Measurements from ENCODE around the gene SCAF1.

The SCAF1 gene

DNA sequence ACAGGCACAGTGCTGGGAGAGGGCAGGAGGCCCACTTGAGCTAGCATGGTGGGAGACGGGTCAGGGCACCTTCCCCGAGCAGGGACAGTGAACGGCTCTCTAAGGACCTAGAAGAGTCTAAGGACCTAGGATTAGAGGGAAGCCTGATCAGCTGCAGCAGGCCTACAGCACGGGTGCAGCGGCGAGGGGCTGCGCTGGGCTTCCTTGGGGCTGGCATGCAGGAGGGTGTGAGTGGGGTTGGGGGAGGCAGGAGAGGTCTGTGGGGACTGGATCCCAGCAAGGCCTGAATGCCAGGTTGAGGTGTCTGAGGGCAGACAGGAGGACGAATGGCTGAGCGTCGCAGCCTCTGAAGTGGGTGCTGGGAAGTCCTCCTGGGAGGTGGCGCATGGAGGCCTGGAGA, 3.6 kb downstream of the SCAF1 start:
- DNase-seq = no peak

DNA sequence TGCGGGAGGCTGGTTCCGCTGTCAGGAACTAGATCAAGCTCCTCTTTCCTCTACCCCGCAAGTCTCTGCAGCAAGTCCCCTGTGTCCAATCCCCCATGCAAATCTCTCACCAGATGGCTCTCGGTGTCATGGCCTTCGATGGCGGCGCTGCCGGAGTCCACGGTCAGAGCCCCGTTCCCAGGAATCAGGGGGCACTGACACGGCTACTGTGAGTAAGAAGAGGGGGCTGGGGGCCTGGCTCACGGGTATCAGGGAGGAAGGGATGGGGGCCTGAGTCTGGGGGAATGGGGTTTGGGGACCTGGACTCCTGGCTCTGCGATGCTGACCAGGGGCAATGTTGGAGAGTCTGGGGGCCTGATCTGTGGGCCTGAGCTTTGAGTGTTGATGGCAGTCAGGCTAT, 4.0 kb downstream of the SCAF1 start:
- no peak for DNase-seq

DNA sequence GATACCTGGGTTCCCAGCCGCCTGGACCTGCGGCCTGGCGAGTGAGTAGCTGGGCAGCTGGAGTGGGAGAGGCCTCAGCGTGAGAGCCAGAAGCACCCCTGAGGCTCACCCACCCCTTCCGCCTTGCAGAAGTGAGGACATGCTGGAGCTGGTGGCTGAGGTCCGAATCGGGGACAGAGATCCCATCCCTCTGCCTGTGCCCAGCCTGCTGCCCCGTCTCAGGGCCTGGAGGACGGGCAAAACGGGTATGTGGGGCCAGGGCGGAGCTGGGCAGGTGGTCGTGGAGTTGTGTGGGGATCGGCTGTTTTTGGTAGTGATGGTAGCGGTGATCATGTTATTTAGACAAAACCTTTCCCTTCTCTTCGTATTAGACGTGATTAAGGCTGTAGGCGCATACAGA, 4.6 kb downstream of the SCAF1 start:
- no peak for DNase-seq

DNA sequence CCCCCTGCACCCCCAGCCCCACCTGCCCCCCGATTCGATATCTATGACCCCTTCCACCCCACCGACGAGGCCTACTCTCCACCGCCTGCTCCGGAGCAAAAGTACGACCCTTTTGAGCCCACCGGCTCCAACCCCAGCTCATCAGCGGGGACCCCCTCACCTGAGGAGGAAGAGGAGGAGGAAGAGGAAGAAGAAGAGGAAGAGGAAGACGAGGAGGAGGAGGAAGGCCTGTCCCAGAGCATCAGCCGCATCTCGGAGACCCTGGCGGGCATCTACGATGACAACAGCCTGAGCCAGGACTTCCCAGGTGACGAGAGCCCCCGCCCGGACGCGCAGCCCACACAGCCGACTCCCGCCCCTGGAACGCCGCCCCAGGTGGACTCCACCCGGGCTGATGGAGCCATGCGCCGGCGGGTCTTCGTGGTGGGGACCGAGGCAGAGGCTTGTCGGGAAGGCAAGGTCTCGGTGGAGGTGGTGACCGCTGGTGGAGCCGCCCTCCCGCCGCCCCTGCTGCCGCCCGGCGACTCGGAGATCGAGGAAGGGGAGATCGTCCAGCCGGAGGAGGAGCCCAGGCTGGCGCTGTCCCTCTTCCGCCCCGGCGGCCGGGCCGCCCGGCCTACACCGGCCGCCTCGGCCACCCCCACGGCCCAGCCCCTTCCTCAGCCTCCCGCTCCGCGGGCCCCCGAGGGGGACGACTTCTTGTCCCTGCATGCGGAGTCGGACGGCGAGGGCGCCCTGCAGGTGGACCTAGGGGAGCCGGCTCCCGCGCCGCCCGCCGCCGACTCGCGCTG, 9.2 kb downstream of the SCAF1 start:
- no peak for DNase-seq

DNA sequence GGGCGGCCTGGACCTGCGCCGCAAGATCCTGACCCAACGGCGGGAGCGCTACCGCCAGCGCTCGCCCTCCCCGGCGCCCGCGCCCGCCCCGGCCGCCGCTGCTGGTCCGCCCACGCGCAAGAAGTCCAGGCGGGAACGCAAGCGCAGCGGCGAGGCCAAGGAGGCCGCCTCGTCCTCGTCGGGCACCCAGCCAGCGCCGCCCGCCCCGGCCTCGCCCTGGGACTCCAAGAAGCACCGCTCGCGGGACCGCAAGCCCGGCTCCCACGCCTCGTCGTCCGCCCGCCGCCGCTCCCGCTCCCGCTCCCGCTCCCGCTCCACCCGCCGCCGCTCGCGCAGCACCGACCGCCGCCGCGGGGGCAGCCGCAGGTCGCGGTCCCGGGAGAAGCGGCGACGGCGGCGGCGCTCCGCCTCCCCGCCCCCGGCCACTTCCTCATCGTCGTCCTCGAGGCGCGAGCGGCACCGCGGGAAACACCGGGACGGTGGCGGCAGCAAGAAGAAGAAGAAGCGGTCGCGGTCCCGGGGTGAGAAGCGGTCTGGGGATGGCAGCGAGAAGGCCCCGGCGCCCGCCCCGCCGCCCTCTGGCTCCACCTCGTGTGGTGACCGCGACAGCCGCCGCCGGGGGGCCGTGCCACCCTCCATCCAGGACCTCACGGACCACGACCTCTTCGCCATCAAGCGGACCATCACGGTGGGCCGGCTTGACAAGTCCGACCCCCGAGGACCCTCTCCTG, 10.0 kb downstream of the SCAF1 start:
- DNase-seq = no peak

DNA sequence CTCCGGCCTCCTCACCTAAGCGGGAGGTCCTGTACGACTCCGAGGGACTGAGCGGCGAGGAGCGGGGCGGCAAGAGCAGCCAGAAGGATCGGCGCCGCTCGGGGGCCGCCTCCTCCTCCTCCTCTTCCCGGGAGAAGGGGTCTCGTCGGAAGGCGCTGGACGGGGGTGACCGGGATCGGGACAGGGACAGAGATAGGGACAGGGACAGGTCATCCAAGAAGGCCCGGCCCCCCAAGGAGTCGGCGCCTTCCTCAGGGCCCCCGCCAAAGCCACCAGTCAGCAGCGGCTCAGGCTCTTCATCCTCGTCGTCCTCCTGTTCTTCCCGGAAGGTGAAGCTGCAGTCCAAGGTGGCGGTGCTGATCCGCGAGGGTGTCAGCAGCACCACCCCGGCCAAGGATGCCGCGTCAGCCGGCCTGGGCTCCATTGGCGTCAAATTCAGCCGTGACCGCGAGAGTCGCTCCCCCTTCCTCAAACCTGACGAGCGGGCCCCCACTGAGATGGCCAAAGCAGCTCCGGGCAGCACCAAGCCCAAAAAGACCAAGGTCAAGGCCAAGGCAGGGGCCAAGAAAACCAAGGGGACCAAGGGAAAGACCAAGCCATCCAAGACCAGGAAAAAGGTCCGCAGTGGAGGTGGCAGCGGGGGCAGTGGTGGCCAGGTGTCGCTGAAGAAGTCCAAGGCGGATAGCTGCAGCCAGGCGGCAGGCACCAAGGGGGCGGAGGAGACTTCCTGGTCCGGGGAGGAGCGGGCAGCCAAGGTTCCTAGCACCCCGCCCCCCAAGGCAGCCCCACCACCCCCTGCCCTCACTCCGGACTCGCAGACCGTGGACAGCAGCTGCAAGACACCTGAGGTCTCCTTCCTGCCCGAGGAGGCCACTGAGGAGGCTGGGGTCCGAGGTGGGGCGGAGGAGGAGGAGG, 10.8 kb downstream of the SCAF1 start:
- no peak for DNase-seq

DNA sequence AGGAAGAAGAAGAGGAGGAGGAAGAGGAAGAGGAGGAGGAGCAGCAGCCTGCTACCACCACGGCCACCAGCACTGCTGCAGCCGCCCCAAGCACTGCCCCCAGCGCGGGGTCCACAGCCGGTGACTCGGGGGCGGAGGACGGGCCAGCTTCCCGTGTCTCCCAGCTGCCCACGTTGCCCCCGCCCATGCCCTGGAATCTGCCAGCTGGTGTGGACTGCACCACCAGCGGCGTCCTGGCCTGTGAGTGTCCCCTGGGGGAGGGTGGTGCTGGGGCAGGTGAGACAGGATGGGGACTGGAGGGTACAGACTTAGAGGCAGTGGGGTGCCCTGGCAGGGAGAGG, 11.4 kb downstream of the SCAF1 start:
- no peak for DNase-seq

DNA sequence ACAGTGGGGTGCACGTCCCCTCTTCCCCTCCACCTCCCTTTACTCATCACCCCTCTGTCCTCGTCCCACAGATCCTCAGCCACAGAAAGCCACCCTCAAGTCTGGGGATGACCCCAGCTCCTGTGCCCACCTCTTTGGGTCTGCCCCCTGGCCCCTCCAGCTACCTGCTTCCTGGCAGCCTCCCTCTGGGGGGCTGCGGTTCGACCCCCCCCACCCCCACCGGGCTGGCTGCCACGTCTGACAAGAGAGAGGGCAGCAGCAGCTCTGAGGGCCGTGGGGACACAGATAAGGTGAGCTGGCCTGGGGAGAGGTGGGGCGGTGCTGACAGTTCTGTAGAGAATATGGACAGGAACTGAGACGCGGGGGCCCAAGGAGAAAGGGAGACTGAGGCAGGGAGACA, 12.6 kb downstream of the SCAF1 start:
- DNase-seq = no peak

DNA sequence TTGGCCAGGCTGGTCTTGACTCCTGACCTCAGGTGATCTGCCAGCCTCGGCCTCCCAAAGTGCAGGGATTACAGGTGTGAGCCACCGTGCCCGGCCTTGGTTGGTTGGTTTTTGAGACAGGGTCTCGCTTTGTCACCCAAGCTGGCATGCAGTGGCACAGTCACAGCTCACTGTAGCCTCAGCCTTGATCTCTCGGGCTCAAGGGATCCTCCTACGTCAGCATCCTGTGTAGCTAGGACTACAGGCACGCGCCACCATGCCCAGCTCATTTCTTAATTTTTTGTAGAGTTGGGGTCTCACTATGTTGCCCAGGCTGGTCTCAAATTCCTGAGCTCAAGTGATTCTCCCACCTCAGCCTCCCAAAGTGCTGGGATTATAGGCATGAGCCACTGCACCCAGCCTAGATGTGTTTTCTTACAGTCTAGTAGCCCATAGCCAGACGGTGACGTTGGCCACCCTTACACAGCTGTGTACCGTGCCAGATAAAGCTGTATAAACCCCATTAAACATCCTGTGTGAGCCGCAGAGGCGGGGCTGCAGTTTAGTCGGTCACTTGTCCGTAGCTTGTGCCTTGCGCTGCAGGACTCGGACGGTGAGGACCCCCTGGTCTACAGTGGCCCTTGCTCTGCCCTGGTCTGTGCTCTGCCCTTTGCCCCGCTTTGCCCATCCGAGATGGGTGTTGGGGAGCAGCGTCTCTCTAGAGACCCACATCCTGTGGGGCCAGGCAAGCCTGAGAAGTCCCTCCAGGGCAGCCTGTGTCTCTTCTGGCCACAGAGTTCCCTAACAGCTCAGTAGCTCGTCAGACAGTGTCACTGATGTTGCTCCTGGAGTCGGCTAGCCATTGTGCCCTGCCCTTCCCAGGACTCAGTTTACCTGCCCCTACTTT, 13.8 kb downstream of the SCAF1 start:
- no peak for DNase-seq

DNA sequence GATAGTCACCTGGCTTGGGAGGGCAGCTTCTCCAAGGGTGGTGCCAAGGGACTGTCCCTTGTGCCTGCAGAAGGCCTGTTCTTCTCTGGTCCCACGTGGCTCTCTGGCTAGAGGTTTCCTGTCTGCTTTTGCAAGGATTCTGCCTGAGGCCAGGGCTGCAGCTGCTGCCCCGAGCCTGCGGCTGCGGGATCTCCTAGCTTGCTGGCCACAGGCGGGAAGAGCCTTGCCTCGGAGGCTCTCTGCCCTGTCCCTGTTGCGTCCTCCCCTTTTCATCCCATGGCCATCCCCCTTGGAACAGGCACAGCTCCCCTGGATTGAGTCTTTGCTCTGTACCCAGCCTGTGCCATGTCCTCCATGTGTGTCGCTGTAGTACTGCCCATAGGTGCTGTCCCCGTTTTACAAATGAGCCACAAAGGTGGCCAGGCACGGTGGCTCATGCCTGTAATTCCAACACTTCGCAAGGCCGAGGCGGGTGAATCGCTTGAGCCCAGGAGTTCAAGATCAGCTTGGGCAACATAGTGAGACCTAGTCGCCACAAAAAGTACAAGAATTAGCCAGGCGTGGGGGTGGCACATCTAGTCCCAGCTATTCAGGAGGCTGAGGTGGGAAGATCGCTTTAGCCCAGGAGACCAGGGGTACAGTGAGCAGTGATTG, 14.6 kb downstream of the SCAF1 start:
- DNase-seq = no peak

DNA sequence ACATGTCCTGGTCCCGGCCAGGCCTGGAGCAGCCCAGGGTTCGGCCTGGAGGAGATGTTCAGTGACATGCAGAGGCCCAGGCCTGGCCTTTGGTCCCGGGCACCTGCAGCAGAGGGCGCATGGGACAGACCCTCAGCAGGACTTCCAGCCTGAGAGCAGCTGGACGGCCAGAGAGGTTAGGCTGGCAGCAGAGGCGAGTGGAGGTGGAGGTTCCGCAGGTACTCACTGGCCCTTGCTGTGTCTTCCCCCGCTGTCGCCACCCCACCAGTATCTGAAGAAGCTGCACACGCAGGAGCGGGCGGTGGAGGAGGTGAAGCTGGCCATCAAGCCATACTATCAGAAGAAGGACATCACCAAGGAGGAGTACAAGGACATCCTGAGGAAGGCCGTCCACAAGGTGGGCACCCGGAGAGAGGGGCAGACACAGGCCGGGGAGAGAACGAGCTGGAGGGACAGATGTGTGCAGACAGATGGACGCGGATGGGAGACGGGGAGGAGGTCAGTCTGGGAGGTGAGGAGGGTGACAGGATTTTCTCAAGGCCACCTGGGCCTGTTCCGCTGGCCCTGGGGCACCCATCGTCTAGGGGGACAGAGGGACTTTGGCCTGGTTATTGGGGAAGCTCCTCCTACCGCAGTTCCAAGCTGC, 15.6 kb downstream of the SCAF1 start:
- DNase-seq = no peak

DNA sequence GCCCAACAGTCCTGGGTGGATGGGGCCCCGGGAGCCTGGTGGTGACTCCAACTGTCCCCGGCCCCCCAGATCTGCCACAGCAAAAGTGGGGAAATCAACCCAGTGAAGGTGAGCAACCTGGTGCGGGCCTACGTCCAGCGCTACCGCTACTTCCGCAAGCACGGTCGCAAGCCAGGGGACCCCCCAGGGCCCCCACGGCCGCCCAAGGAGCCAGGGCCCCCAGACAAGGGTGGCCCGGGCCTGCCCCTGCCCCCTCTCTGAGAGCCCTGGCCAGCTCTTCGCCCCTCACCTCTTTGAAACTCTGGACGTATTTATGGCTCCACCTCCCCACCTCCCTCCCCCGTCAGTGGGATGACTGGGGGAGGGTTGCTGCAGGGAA, 16.1 kb downstream of the SCAF1 start:
- DNase-seq = no peak

DNA sequence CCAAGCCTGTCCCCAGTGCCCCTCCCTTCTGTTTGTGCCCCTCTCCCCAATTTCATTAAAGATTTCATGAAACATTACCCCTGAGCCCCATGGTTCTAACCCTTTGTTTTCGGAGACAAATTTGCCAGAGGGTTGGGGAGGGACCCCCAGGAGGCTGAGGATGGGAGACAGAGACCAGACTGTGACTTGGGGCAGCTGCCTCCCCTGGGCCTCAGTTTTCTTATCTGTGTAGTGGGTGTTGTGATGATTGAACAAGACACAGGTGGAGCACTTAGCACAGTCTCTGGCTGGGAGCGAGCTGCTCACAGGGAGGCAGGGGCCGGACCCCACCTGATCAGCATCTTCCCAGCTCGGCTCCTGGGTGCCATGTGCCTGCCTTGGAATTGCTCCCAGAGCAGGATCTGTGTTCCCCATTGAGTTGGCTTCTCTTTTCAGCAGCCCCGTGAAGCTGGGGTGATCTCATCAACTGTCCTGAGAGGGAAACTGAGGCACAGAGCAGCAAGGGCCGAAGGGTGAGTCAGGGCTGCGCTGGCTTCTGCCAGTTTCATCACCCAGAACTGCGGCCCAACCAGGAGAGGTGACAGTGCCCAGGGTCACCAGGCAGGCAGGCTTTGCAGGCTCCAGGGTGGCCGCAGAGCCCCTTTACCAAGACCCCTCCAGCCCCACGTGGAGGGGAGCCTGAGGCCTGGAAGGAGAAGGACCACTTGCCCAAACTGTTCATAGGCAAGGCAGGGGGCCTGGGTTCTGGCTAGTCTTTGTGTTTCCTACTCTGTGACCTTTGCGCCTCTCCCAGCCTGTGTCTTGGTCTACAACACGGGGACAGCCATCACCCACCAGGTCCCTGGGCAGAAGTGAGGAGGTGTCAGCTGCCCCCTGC, 16.8 kb downstream of the SCAF1 start:
- no peak for DNase-seq

DNA sequence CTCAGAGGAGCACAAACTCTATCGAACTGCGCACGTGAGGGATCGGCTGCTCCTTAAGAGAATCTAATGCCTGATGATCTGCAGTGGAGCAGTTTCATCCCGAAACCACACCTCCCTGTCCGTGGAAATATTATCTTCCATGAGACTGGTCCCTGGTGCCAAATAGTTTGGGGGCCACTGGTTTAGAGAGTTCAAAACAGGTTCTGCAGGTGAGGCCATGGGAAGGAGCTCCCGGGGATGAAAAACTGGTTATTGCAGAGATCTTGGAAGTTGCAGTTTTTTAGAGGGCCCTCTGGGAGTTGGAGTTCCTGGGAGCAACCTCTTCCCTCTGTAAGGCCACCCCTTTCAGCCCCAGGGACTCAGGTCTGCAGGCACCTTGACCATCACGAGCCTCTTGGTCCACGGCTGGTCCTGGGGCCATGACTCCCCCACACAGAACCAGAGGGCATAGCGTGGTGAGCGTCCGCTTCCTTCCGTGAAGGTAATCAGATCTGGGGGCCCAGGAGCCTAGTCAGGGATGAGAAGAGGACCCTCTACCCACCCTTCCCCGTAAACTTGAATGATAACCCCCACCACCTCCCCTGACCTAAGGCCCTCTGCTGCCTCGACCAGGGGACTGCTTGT, 18.4 kb downstream of the SCAF1 start:
- no peak for DNase-seq

DNA sequence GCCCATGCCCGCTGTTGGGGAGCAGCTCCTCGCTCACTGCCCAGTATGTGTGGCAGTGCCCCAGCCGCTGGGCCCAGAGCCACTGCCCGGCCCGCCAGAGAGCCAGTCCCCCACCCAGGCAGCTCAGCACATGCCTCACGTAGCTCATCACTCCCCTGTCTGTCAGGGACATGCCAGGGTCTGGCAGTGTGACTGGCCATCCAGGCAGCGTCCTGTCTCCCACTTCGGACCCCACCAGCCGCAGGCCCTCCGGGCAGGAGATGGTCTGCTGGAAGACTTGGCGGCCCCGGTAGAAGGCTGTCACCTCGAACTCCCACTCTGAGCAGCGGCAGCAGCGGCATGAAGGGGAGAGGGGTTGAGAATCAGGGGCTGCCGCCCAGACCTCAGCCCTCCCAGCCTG, 20.0 kb downstream of the SCAF1 start:
- no peak for DNase-seq

DNA sequence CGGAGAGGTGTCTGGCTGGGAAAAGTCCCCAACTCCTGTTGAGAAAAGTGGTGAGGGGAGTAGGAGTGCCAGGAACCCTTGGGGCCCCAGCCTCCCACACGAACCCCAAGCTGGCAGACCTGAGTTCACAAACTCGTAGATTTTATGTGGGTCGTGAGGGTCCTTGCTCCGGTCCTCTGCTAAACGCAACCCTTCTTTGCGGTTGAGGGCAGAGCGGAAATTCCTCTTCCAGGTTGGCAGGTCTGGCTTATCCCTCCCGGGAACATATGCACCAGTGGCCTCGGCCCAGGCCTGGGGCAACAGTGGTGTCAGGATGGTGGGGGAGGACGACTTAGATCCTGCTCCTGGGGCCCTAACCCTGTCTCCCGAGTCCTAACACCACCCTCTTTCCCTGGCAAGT, 21.2 kb downstream of the SCAF1 start:
- no peak for DNase-seq

DNA sequence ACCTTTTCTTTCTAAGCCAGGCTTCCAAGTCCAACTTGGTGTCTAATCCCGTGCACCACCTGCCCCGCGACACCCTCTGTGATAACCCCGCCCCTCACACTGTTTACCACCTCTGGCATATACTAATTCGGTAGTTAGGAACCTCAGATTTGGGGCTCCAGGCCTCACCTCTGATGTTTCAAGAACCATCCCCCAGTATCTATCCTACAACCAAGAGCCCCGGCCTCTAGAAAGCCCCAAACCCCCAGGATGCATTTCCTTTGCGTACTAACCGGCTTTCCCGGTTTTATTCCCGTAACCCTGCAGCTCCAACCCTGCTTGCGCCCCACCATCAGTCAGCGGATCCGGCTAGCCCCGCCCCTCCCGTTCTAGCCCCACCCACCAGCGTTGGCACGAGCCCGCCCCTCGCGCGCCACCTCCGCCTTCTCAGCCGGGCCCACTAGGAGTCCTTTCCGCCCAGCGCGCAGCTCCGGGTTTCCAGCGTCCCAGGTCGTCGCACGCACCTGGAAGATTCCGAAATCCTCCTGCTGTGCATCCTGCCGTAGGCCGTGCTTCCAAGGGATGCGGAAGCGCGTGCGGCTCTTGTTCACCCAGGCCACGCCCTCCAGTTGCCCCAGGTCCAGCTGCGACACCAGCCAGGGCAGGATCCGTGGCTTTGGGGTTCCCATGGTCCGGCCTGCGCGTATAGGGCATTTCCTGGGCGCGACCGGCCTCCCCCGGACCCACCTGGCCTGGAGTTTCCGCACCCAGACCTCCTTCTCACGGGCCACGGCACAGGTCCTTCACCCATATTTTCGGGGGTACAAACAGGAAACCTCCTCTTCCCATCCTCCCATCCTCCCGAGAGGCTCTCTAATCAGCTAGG, 22.4 kb downstream of the SCAF1 start:
- DNase-seq = peak; percentile 68

DNA sequence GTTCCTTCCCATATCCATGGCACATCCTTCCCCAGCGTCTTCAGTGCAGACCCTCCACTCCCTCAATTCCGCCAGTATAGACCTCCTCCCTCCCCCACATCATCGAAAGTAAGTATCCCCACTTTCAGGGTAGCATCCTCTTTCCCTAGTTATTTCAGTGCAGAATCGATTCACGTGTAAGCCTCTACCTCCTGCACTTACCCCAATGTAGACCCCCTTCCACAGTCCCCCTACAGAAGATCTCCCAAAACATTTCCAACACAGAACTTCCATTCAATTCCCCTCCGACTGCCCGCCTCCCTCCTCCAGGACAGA, 23.0 kb downstream of the SCAF1 start:
- DNase-seq = no peak
